NOMO-1 (cell line): Measurements from ENCODE around the gene MASP2.
"Not testable (repeated sequence)": the region's sequence is repeated elsewhere in the genome, so short reads cannot be mapped to it uniquely, and the experiment has no call there.

Source experiments
- DNase-seq, 2 experiments: peaks; one replicate each; lab custom pipeline; 2025; ENCODE audit not compliant: unreplicated experiment in 2 of 2; lab: John Stamatoyannopoulos, UW

Gene MASP2

GRCh38 chr1:10992004-10992403, 55.0 kb downstream of the MASP2 start:
- not testable (repeated sequence) for DNase-seq

- no peak for DNase-seq
Measured at GRCh38 chr1:10990828-10991227, 56.2 kb downstream of the MASP2 start.

- not testable (repeated sequence) for DNase-seq
Measured at GRCh38 chr1:10989920-10990516, 57.0 kb downstream of the MASP2 start.

GRCh38 chr1:10989095-10989494, 57.9 kb downstream of the MASP2 start:
- no peak for DNase-seq

- DNase-seq = no peak
Measured at GRCh38 chr1:10987840-10988417, 59.1 kb downstream of the MASP2 start.

- no peak for DNase-seq
Measured at GRCh38 chr1:10986525-10986890, 60.5 kb downstream of the MASP2 start.

- no peak for DNase-seq
Measured at GRCh38 chr1:10980841-10981727, 66.0 kb downstream of the MASP2 start.

GRCh38 chr1:10980094-10980577, 66.9 kb downstream of the MASP2 start:
- DNase-seq = no peak

- DNase-seq = no peak
Measured at GRCh38 chr1:10979483-10979920, 67.5 kb downstream of the MASP2 start.

GRCh38 chr1:10978719-10979118, 68.3 kb downstream of the MASP2 start:
- DNase-seq = no peak
